ENCODE measurements around the gene PPP1R37.

- TF ChIP-seq ZNF354C (tag by site-specific recombination; IDR thresholded peaks at IDR 0.05; ENCODE audit: borderline replicate concordance, low read depth): no peak
- no peak for TF ChIP-seq CTCF (tag by site-specific recombination; IDR thresholded peaks at IDR 0.05)
These were observed 29.9 kb downstream of the PPP1R37 start for GRCh38 chr19:45122832-45123231.

Data from HEK293 (cell line).